Ovary (tissue), 9 donors: ENCODE results near the gene CTIF. TPM values are rescaled to one million over a fixed set of nuclear protein-coding genes. Genes with fewer than 3 reads are reported as not detected.
A peak's percentile ranks its signal among the peaks of the same experiment; 100 is the strongest.

Experiments
- DNase-seq, 5 donors: peaks; one replicate each; pipeline ENCODE4 v3.0.0-alpha.2; 2019 to 2020
- H3K27ac ChIP-seq, 2 donors: fragments of 200-600 bp; one replicate each; pipeline versions ENCODE4 v1.5.1 to v1.8.0; 2019 to 2022
- H3K27me3 ChIP-seq: fragments of 200-600 bp; one replicate; pipeline ENCODE4 v1.8.0; 2022
- H3K36me3 ChIP-seq: fragments of 200-600 bp; sonication (generic); one replicate; pipeline ENCODE4 v1.5.1; 2019
- H3K4me1 ChIP-seq: one replicate; pipeline ENCODE4 v1.8.1; 2013; ENCODE audit warnings: mild to moderate bottlenecking, moderate library complexity; ENCODE audit not compliant: insufficient read depth
- H3K4me3 ChIP-seq: fragments of 200-600 bp; sonication (generic); one replicate; pipeline ENCODE4 v1.5.1; 2017
- H3K9me3 ChIP-seq, 2 donors: fragments of 200-600 bp in 1 of 2; sonication (generic) in 1 of 2; one replicate each; pipeline versions ENCODE4 v1.5.1 to v1.8.1; 2013 to 2019; ENCODE audit warnings: mild to moderate bottlenecking in 1 of 2, moderate library complexity in 1 of 2
- EP300 ChIP-seq: sonication (generic); formaldehyde crosslinking; IDR thresholded peaks from one replicate; pipeline ENCODE4 v1.6.1; 2017; ENCODE audit warnings: antibody characterized with exemption
- POLR2A ChIP-seq: fragments of 450-650 bp; IDR thresholded peaks from one replicate; pipeline ENCODE4 v1.6.1; 2017; ENCODE audit warnings: antibody characterized with exemption, mild to moderate bottlenecking, moderate library complexity
- WGBS, 3 donors: extraction: QIAGEN DNeasy Blood & Tissue Kit in 1 of 3; methylation state at CpG; one replicate each; pipeline versions ENCODE4 v1.1.5 to v1.1.7; 2013 to 2017; 5-methylcytosine and 5-hydroxymethylcytosine counted together
- intact Hi-C, 4 donors: fragments of 100-400 bp; cut with DNase I; formaldehyde crosslinking; loops; one replicate each; pipeline versions ENCODE4 v1.11.0 to v1.15.1; 2022 to 2023
- polyA plus RNA-seq, 2 donors: library from polyadenylated mRNA; stranded (reverse); fragments of 200-250 nt in 1 of 2; fragments of 350-450 nt in 1 of 2; fragmentation: Illumina TruSeq in 1 of 2; extraction: RNeasy Lipid Tissue Mini Kit (QIAGEN cat#74804) in 1 of 2; gene quantifications; one replicate each; pipeline ENCODE4 v1.2.3, GENCODE V29; 2013 to 2014
- total RNA-seq, 7 donors: library from RNA; depleted of rRNA in 2 of 7; stranded (reverse); fragments of >200 nt in 2 of 7; fragmentation: NEBNext Ultra II Directional in 3 of 7; extraction: Animal tissue kit (Norgen Biotek cat#: 25700) in 3 of 7; gene quantifications; one replicate each; pipeline versions ENCODE4 v1.1.0 to v1.2.4, GENCODE V29; 2016 to 2023
- TF ChIP-seq, protein P1 (sequence below), 3 donors: fragments of 450-650 bp in 2 of 3; fragments of 200-600 bp in 1 of 3; IDR thresholded peaks; one replicate each; pipeline versions ENCODE4 v1.5.1 to v1.8.0; 2016 to 2022; ENCODE audit warnings: antibody characterized with exemption in 3 of 3, mild to moderate bottlenecking in 1 of 3
- donor health status: DM: no; HTN: no; CAD: no; lungs with moderate emphysema.
- donor health status: DM: no; HTN: no; CAD: no.
- donor health status: Bipolar disorder and iron deficiency.
- donor health status: DM: yes; HTN: yes; CAD: no.
- donor health status: DM: no; HTN: no; CAD: no.
- donor health status: DM: yes; HTN: yes; CAD: no.

Gene CTIF
- total and polyA plus RNA-seq, 9 donors: 18.5 to 94.1 (median 75.2) TPM

DNA sequence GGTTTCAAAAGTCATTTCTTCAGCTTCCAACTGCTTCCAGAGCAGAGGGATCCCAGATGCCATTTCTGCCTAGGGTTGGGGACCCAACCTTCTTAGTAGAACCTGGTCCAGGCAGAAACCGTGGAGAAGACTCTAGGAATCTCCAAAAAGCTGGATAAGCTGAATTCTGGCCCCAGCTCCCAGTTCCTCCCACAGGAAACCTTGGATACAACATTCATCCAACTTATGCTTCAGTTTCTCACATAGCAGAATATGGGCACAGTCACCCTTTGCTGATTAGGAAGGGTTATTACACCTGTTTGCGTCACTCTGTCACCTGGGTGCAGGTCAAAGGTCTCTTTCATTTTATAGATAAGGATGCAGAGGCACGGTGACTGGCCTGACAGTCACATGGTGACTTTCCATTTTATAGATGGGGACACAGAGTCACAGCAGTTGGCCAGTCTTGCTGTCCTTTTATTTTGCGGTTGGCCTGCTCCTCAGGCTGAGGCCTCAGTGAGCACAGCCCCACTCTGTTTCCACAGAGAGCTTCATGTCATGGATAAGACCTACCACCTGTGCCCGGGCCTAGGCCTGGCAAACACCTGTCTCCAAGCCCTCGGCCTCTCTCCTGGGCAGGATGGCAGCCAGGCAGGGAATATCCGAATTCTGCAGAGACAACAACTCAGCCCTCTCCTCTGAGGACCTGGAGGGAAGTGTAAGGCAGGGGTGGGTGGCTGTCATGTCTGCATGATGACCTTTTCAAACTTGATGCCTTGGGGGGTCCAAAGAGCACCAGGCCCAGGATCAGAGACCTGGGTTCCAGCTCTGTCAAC is 263.1 kb downstream of the CTIF start:
- WGBS, 3 donors: 72 to 79% (median 77%) methylated on average over 7 of the region's 7 CpGs
- H3K9me3 ChIP-seq: no peaks in the 10 kb centered on the region
- intact Hi-C loops: no loop called here
- TF ChIP-seq, protein P1, sequence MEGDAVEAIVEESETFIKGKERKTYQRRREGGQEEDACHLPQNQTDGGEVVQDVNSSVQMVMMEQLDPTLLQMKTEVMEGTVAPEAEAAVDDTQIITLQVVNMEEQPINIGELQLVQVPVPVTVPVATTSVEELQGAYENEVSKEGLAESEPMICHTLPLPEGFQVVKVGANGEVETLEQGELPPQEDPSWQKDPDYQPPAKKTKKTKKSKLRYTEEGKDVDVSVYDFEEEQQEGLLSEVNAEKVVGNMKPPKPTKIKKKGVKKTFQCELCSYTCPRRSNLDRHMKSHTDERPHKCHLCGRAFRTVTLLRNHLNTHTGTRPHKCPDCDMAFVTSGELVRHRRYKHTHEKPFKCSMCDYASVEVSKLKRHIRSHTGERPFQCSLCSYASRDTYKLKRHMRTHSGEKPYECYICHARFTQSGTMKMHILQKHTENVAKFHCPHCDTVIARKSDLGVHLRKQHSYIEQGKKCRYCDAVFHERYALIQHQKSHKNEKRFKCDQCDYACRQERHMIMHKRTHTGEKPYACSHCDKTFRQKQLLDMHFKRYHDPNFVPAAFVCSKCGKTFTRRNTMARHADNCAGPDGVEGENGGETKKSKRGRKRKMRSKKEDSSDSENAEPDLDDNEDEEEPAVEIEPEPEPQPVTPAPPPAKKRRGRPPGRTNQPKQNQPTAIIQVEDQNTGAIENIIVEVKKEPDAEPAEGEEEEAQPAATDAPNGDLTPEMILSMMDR (IDR thresholded peaks at IDR 0.05): no peak
- no peak for TF ChIP-seq POLR2A
- TF ChIP-seq EP300: no peak
- peak in 3 of 5 donors; percentile 5 to 24 (median 21) for DNase-seq
- H3K27me3 ChIP-seq: no peaks in the 10 kb centered on the region
- H3K27ac ChIP-seq: peak overlapping the region in 1 of 2 donors; percentile 32
- no peaks in the 10 kb centered on the region for H3K36me3 ChIP-seq
- H3K4me1 ChIP-seq: peaks cover 13% of the 10 kb centered on the region
- H3K4me3 ChIP-seq: no peak overlapping the region

DNA sequence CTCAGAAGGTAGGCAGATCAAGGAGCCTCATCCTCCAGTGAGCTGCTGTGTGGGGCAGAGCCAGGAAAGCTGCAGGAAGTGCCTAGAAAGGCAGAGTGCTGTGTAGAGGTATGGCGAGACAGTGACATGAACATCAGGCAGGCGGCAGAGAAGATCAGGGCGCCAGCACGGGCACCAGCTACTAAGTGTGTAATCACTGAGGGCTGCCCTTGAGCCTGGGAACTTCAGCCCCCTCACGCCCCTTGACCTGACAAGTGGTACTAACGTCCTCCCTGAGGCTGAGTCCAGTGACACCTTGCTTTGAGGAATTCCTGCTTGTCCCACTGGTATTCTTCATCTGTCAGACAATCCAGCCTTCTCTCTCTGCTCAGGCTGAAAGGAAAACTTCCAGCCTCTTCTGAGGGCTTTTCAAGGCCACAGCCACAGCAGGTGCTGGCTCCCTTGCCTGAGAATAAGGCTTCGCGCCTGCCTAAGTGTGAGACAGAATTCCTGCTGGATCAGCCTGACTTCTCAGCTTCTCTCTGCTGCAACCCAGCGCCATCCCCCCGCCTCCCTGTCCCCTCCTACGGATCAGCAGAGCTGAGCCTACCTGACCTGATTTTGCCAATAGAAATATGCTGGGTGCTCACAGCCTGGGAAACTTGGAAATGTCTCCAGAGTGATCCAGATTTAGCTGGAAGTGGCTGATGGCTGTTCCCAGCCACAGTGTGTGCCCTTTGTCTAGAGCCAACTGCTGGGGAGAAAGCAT is 263.9 kb downstream of the CTIF start:
- no peaks in the 10 kb centered on the region for H3K9me3 ChIP-seq
- H3K27ac ChIP-seq: peak overlapping the region in 1 of 2 donors; percentile 19
- TF ChIP-seq EP300: no peak
- no peak for TF ChIP-seq POLR2A
- TF ChIP-seq, protein P1 (IDR thresholded peaks at IDR 0.05): no peak
- DNase-seq: peak in 3 of 5 donors; percentile 31 to 42 (median 41)
- 53 to 75% (median 53%) methylated on average over 11 of the region's 11 CpGs for WGBS, 3 donors
- peaks cover 14% of the 10 kb centered on the region for H3K4me1 ChIP-seq
- intact Hi-C loops: no loop called here
- no peaks in the 10 kb centered on the region for H3K27me3 ChIP-seq
- no peak overlapping the region for H3K4me3 ChIP-seq
- no peaks in the 10 kb centered on the region for H3K36me3 ChIP-seq

DNA sequence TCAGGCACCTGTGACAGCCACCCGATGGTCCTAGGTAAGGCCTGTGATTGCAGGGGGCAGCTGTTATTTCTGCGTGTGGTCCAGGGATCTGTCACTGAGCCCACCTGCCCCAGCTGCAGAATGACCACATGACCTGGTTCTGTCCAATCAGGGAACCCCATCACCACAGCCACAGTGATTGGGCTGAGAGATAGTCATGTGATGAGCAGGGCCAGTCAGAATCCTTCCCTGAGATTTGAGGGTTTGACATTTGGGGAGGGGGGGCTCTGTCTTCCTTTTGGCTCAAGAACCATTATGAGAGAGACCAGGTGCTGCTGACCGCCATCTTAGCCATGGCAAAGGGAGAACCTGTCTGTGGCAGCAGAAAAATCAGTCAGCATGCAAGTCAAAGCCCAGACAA is 264.7 kb downstream of the CTIF start:
- Histone ChIP-seq H3K27ac (no peak overlapping the region), H3K27me3 (no peaks in the 10 kb centered on the region), H3K9me3 (no peaks in the 10 kb centered on the region), H3K36me3 (no peaks in the 10 kb centered on the region), H3K4me3 (no peak overlapping the region), H3K4me1 (peaks cover 14% of the 10 kb centered on the region)
- peak in 3 of 5 donors; percentile 4 to 16 (median 11) for DNase-seq
- WGBS, 3 donors: 93 to 95% (median 95%) methylated on average over 3 of the region's 3 CpGs
- TF ChIP-seq EP300 (no peak), POLR2A (no peak)
- TF ChIP-seq, protein P1 (IDR thresholded peaks at IDR 0.05): no peak
- intact Hi-C loops: no loop called here

DNA sequence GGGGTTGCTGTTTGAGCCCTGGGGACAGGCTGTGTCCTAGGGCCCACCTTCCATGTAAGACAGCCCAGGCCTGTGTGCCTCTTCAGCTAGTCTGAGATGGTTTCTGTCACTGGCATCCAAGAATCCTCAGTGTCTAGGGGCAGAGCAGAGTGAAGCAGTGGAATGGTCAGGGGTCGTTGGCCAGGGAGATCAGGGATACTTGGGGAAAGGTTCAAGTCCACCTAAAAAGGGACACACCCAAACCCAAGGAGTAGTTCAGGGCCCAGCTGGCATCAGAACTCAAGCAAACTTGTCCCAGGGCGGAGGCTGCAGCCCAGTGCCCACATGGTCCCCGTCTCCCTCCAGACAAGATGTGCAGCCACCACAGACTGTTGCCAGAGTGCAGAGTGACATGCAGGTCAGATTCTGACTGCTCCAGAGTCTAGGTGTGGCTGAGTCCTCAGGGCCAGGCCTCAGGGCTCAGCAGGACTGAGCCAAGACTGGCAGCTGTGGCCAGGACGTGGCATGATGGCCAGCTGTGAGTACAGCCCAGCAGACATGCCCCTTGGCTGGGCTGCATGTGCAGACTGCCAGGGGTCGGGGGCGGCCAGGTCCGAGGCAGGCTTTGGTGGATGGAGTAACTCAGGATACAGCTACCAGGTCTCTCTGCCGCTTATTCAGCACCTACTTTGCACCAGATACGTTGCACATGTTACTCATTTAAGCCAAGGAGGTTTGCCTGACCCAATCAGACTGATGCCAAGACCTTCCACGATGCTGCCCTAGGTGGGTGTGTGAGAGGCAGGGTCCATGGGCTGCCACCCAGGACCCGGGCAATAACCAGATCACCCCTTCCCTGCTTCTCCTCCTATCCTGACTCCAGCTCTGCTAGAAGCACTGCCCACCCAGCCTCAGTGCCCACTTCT is 265.4 kb downstream of the CTIF start:
- Histone ChIP-seq H3K4me3 (no peak overlapping the region), H3K36me3 (no peaks in the 10 kb centered on the region), H3K9me3 (no peaks in the 10 kb centered on the region), H3K27me3 (no peaks in the 10 kb centered on the region), H3K4me1 (peaks cover 14% of the 10 kb centered on the region), H3K27ac (no peak overlapping the region)
- WGBS, 3 donors: 89 to 95% (median 91%) methylated on average over 11 of the region's 11 CpGs
- peak in 3 of 5 donors; percentile 7 to 24 (median 15) for DNase-seq
- TF ChIP-seq, protein P1 (IDR thresholded peaks at IDR 0.05): no peak
- TF ChIP-seq POLR2A (no peak), EP300 (no peak)
- intact Hi-C loops: no loop called here
